GM12865 (cell line): Measurements from ENCODE around the gene C11orf54.

Experiments
- DNase-seq: peaks from one replicate; pipeline ENCODE4 v3.0.0; 2010; ENCODE audit warnings: low read depth
- H3K4me3 ChIP-seq: 2 replicates; pipeline ENCODE4 v1.5.1; 2011; ENCODE audit warnings: mild to moderate bottlenecking, low read depth, low read length, control low read depth
- TF ChIP-seq, protein P1 (sequence below): IDR thresholded peaks from 2 replicates; pipeline ENCODE4 v1.5.1; 2011; ENCODE audit warnings: low read length, control low read depth, low read depth, inconsistent platforms; ENCODE audit not compliant: insufficient read depth; ENCODE audit errors: missing control alignments

The C11orf54 gene

DNA sequence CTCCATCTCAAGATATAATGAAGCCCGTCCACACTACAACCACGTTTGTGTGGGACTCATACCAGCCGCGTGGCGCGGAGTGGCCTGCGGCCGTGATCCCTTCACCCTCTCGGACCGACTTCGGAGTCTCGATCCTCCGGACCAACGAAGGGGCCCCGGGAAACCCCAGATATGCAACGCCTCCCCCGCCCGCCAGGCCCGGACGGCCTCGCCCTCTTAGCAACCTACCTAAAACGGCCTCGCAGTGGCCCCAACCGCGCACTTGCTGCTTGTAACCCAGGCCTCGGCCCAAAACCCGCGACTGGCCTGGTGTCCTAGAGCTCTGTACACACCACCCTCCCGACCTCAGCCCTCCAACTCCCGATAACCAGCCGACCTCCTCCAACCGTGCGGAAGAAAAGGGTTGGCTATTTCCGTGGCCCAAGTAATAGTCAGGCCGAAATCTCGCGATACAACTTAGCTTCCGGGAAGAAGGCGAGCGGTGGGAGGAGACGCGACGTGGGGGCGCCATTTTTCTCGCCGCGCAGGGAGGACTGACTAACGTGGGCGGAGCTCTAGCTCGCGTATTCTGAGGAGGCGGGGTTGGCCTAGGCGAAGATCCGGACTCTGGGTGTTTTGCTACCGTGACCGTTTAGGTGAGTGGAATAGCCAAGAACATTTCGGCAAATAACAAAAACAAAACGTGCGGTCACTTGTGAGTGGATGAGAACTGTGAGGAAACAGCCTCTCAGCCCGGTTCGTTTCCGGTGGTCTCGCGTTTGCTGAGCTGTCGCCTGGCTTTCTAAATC is at the start of gene C11orf54, which contains the start of gene TAF1D:
C11orf54 (plus strand) TSS at position 579 of the 788 bp plus-strand sequence. CDS start 5,722 bp downstream, outside the sequence.
TAF1D (minus strand) TSS at position 402 of the 788 bp plus-strand sequence. CDS start 2,191 bp downstream, outside the sequence.
- H3K4me3 ChIP-seq, result peak within 1 kb of the TSS; percentile 91
- DNase-seq, result peak; percentile 99
- TF ChIP-seq, protein P1, sequence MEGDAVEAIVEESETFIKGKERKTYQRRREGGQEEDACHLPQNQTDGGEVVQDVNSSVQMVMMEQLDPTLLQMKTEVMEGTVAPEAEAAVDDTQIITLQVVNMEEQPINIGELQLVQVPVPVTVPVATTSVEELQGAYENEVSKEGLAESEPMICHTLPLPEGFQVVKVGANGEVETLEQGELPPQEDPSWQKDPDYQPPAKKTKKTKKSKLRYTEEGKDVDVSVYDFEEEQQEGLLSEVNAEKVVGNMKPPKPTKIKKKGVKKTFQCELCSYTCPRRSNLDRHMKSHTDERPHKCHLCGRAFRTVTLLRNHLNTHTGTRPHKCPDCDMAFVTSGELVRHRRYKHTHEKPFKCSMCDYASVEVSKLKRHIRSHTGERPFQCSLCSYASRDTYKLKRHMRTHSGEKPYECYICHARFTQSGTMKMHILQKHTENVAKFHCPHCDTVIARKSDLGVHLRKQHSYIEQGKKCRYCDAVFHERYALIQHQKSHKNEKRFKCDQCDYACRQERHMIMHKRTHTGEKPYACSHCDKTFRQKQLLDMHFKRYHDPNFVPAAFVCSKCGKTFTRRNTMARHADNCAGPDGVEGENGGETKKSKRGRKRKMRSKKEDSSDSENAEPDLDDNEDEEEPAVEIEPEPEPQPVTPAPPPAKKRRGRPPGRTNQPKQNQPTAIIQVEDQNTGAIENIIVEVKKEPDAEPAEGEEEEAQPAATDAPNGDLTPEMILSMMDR, result no peak

DNA sequence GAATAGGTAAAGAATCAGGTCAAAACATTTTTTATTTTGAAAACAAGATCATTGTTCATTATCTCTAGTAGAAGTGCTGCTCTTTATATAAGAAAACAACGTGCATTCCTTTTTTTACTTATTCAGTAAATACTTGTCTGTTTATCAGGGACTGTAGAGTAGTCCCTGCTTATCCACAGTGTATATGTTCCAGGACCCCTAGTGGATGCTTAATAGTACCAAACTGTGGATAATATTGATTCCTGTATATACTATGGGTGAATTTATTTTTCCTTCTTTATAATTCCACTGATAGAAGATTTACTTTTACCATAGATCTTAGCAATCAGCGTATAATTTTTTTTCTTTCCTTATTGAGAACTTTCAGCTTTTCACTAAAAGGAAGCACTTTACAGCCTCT is 47.4 kb upstream of the C11orf54 start:
- DNase-seq, result no peak
- no peak overlapping the region for H3K4me3 ChIP-seq
- TF ChIP-seq, protein P1, result no peak

DNA sequence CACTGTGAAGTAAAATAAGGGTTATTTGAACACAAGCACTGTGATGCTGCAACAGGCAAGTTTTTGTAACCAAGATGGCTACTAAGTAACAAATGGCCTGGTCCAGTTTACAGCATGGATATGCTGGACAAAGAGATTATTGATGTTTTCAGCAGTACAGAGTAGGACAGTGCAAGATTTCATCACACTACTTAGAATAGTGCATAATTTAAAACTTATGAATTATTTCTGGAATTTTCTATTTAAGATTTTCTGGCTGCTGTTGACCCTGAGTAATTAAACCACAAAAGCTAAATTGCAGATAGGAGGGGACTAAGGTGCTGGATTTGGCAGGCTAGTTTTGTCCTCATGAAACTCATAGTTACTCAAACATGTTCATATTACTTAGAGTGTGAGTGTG is 46.9 kb upstream of the C11orf54 start:
- no peak for DNase-seq
- no peak overlapping the region for H3K4me3 ChIP-seq
- TF ChIP-seq, protein P1, result no peak

DNA sequence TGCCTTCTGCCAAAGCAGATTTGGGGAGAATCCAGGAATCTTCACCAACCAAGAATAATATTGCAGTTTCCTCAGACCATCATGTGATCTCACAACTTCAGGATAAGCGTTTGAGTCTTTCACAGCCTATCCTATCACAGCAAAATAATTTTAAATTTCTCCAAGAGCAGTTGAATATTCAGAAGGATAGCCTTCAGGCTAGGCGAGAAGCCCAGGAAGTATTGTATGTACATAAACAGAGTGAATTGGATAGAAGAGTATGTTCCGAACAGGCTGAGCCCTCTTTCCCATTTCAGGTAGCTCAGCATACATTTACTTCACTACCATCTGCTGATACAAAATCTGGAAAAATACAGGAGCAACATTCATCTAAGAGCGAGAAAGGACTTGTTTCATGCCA is 43.9 kb upstream of the C11orf54 start:
- TF ChIP-seq, protein P1, result no peak
- H3K4me3 ChIP-seq, result no peak overlapping the region
- no peak for DNase-seq

DNA sequence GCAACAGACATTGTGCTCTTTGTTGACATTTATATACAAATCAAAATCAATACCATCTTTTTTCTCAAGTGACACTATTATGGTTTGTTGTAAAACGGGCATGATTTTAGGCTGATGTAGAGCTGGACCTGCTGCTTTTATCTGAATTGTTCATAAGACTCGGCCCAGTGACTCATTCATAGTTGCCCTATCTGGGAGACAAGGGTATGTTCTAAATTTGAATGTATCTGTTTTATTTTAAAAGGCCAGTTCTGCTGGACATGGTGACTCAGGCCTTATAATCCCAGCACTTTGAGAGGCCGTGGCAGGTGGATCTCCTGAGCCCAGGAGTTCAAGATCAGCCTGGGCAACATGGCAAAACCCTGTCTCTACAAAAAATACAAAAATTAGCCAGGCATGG is 40.6 kb upstream of the C11orf54 start:
- DNase-seq, result no peak
- TF ChIP-seq, protein P1, result no peak

DNA sequence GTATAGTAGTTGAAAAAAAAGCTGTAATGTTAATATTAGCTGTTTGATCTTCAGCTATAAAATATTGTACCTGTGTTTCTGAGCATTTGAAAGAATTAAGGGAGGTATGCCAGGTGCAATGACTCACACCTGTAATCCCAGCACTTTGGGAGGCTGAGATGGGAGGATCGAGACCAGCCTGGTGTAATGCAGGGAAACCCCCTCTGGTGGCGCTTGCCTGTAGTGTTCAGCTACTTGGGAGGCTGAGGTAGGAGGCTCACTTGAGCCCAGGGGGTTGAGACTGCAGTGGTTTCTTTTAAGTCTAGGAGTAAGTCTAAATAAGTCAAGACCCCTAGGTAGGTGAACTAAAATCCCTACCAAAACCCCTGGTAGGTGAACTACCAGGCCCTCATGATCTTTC is 37.2 kb upstream of the C11orf54 start:
- no peak for DNase-seq
- no peak overlapping the region for H3K4me3 ChIP-seq
- TF ChIP-seq, protein P1, result no peak

More for the DNA sequence above, 40.6 kb upstream of the C11orf54 start:
- no peak overlapping the region for H3K4me3 ChIP-seq

DNA sequence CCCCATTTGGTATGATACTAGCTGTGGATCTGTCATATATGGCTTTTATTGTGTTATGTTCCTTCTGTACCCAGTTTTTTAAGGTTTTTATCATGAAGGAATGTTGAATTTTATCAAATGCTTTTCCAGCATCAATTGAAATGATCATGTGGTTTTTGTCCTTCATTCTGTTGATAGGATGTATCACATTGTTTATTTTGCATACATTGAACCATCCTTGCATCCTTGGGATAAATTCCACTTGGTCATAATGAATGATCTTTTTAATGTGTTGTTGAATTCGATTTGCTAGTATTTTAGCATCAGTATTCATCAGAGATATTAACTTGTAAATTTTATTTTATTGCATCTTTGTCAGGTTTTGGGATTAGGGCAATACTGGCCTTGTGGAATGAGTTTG is 31.2 kb upstream of the C11orf54 start:
- H3K4me3 ChIP-seq, result no peak overlapping the region
- TF ChIP-seq, protein P1, result no peak
- DNase-seq, result no peak
